ENCODE results near the gene KIR2DL1.
"Not testable (repeated sequence)": the region's sequence is repeated elsewhere in the genome, so short reads cannot be mapped to it uniquely, and the experiment has no call there.

Gene KIR2DL1

GRCh38 chr19:54769646-54770045 is at the start of gene KIR2DL1:
KIR2DL1 (plus strand) TSS chr19:54769793; CDS start chr19:54769851, 58 bp downstream.
- not testable (repeated sequence) for DNase-seq (ENCODE audit: low spot score)

- DNase-seq (ENCODE audit: low spot score): no peak
Measured at GRCh38 chr19:54724142-54724541, 45.5 kb upstream of the KIR2DL1 start, which contains the start of gene KIR3DL3. KIR3DL3 (plus strand) TSS chr19:54724442; CDS start chr19:54724497, 55 bp downstream.

GRCh38 chr19:54724644-54725043 is 44.9 kb upstream of the KIR2DL1 start:
- DNase-seq (ENCODE audit: low spot score): no peak

DNA sequence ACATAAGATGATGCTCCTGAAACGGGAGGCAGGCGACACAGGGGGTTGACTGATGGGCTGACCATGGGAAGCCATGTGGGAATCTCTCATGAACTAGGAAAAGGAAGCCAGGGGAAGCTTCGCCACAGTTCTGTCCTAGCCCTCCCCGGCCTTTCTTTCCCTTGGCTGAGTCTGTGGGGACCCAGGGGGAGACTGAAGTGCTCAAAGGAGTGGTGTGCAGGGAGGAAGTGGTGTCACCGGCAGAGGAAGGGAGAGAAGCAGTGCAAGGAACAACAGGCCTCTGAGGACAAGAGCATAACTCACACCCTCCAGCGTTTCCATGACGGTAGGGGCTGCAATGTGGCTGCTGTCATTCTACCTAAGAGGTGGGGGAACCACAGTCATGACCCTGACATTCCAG is 44.3 kb upstream of the KIR2DL1 start:
- no peak for DNase-seq (ENCODE audit: low spot score)

- DNase-seq (ENCODE audit: low spot score): no peak
Measured at GRCh38 chr19:54727562-54727961, 42.0 kb upstream of the KIR2DL1 start.

DNA sequence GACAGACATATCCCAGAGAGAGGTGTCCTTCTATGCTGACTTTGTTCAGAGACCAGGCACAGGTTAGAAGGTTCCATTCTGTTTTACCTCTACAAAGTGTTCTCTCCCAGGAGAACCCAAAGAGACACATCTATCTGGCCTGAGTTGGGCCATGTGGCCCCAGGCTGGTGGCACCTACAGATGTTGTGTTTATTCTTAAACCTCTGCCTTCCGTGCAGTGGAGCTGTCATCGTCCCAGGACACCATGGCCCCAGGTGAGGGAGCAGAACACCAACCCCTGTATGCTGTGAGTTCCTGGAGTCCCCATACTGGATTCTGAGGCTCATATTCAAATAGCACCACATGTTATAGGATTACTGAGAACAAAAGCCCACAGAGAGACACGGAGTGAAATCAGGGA is 41.4 kb upstream of the KIR2DL1 start:
- no peak for DNase-seq (ENCODE audit: low spot score)

GRCh38 chr19:54729416-54730188 is 40.0 kb upstream of the KIR2DL1 start:
- no peak for DNase-seq (ENCODE audit: low spot score)

GRCh38 chr19:54731191-54731590 is 38.4 kb upstream of the KIR2DL1 start:
- no peak for DNase-seq (ENCODE audit: low spot score)

GRCh38 chr19:54738306-54738705 is 31.3 kb upstream of the KIR2DL1 start, which contains the start of gene KIR2DL3:
KIR2DL3 (plus strand) TSS chr19:54738513; CDS start chr19:54738546, 33 bp downstream.
- not testable (repeated sequence) for DNase-seq (ENCODE audit: low spot score)

- no peak for DNase-seq (ENCODE audit: low spot score)
Measured at GRCh38 chr19:54738715-54739114, 30.9 kb upstream of the KIR2DL1 start.

- no peak for DNase-seq (ENCODE audit: low spot score)
Measured at GRCh38 chr19:54739587-54740497, 29.8 kb upstream of the KIR2DL1 start.

- DNase-seq (ENCODE audit: low spot score): not testable (repeated sequence)
Measured at GRCh38 chr19:54741950-54742349, 27.6 kb upstream of the KIR2DL1 start.

DNA sequence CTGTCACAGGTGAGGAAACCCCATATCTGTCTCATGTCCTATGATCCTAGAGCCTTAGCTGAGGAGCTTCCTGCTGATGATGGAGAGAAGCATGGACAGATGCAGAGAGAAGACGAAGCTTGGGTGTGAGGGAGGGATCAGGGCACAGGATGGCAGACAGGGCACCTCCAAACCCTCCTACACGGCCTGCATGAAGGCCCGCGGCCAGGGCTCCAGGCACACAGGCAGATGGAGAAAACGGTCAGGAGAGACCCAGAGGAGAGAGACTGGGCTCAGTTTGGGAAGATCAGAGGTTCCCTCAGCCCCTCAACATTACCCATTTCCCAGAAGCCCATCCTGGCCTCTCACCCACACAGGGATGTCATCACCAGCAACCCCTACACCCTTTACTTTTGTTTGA is 25.5 kb upstream of the KIR2DL1 start:
- not testable (repeated sequence) for DNase-seq (ENCODE audit: low spot score)

- not testable (repeated sequence) for DNase-seq (ENCODE audit: low spot score)
Measured at GRCh38 chr19:54747614-54748322, 21.8 kb upstream of the KIR2DL1 start.

- not testable (repeated sequence) for DNase-seq (ENCODE audit: low spot score)
Measured at GRCh38 chr19:54750276-54750675, 19.3 kb upstream of the KIR2DL1 start.

DNA sequence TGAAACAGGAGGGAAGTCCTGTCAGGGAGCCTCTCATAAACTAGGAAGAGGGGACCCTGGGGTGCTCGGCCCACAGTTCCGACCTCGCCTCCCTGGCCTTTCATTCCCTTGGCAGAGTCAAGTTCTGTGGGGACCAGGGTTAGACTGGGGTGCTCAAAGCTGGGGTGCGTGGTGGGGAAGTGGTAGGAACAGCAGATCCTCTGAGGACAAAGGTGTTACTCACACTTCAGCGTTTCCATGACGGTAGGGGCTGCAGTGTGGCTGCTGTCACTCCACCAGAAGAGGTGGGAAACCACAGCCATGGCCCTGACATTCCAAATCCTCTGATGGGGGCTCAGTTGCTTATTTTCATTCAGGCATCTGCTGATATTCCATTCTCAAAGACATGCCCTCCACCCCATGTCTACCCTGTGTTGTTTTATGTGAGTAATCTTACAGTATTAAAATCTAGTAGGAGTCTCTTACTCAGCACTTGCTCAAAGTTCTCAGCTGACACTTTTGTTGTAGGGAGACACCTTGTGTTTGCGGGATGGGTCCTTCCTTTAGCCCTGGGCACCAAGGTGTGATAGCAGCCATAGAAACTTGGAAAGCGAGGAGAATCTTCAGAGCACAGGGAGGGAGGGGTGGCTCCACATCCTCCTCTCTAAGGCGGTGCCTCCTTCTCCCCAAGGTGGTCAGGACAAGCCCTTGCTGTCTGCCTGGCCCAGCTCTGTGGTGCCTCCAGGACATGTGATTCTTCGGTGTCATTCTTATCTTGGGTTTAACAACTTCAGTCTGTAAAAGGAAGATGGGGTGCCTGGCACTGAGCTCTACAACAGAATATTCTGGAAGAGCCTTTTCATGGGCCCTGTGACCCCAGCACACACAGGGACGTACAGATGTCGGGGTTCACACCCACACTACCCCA is 13.1 kb upstream of the KIR2DL1 start:
- not testable (repeated sequence) for DNase-seq (ENCODE audit: low spot score)

GRCh38 chr19:54758577-54758976 is 11.0 kb upstream of the KIR2DL1 start:
- DNase-seq (ENCODE audit: low spot score): not testable (repeated sequence)

- DNase-seq (ENCODE audit: low spot score): not testable (repeated sequence)
Measured at GRCh38 chr19:54764219-54764618, 5.4 kb upstream of the KIR2DL1 start.

DNA sequence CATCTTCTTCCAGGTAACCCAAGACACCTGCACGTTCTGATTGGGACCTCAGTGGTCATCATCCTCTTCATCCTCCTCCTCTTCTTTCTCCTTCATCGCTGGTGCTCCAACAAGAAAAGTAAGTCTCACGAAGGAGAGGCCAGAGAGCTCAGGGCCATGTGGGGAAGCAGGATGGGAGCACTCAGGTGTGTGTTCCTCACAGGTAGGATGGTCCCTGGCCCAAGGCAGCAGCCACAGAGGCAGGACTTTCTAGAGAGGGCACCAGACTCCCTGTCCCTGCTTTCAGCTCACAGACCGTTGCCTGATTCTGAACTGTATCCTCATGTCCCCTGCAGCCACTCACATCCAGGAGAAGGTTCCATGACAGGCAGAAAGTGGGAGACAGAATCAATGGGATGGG is 3.1 kb upstream of the KIR2DL1 start:
- DNase-seq (ENCODE audit: low spot score): not testable (repeated sequence)

- not testable (repeated sequence) for DNase-seq (ENCODE audit: low spot score)
Measured at GRCh38 chr19:54770511-54770910, 918 bp downstream of the KIR2DL1 start.

All from CD4-positive, alpha-beta T cell treated with Interleukin-15 for 4 hours (primary cell).